Upper lobe of left lung (tissue), 4 donors: ENCODE measurements around the gene BORCS5.

Experiments used
- CTCF ChIP-seq, 6 experiments: fragments of 450-650 bp in 4 of 6; fragments of 200-600 bp in 2 of 6; sonication (generic) in 2 of 6; IDR thresholded peaks; one replicate each; pipeline ENCODE4 v1.5.1; 2016 to 2019; ENCODE audit warnings: antibody characterized with exemption in 6 of 6
- EP300 ChIP-seq, 4 donors: sonication (generic); formaldehyde crosslinking; IDR thresholded peaks; one replicate each; pipeline ENCODE4 v1.5.1; 2017; ENCODE audit warnings: antibody characterized with exemption in 4 of 4, control low read depth in 2 of 4
- POLR2A ChIP-seq, 4 donors: fragments of 450-650 bp; IDR thresholded peaks; one replicate each; pipeline ENCODE4 v1.5.1; 2016 to 2017; ENCODE audit warnings: antibody characterized with exemption in 4 of 4, mild to moderate bottlenecking in 2 of 4
- POLR2AphosphoS5 ChIP-seq, 2 donors: sonication (generic); formaldehyde crosslinking; IDR thresholded peaks; one replicate each; pipeline ENCODE4 v1.5.1; 2017; ENCODE audit warnings: antibody characterized with exemption in 2 of 2

GRCh38 chr12:12376646-12377448, 20.0 kb downstream of the BORCS5 start:
- TF ChIP-seq CTCF (IDR thresholded peaks at IDR 0.05) (peak; percentile 57 to 90 (median 75)), POLR2AphosphoS5 (IDR thresholded peaks at IDR 0.05) (no peak), POLR2A (IDR thresholded peaks at IDR 0.05) (no peak), EP300 (IDR thresholded peaks at IDR 0.05) (no peak)
